ENCODE data around the gene PI4KA.
A peak's percentile ranks its signal among the peaks of the same experiment; 100 is the strongest.

The PI4KA gene

GRCh38 chr22:20787223-20787622 is 71.4 kb downstream of the PI4KA start:
- H3K4me3 ChIP-seq (replicated peaks; ENCODE audit: low read depth, low read length) = no peak overlapping the region
- TF ChIP-seq, protein P1, sequence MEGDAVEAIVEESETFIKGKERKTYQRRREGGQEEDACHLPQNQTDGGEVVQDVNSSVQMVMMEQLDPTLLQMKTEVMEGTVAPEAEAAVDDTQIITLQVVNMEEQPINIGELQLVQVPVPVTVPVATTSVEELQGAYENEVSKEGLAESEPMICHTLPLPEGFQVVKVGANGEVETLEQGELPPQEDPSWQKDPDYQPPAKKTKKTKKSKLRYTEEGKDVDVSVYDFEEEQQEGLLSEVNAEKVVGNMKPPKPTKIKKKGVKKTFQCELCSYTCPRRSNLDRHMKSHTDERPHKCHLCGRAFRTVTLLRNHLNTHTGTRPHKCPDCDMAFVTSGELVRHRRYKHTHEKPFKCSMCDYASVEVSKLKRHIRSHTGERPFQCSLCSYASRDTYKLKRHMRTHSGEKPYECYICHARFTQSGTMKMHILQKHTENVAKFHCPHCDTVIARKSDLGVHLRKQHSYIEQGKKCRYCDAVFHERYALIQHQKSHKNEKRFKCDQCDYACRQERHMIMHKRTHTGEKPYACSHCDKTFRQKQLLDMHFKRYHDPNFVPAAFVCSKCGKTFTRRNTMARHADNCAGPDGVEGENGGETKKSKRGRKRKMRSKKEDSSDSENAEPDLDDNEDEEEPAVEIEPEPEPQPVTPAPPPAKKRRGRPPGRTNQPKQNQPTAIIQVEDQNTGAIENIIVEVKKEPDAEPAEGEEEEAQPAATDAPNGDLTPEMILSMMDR (IDR thresholded peaks at IDR 0.05; ENCODE audit: low read length, missing control alignments) = no peak
- no peak for DNase-seq (ENCODE audit: low read depth)

DNA sequence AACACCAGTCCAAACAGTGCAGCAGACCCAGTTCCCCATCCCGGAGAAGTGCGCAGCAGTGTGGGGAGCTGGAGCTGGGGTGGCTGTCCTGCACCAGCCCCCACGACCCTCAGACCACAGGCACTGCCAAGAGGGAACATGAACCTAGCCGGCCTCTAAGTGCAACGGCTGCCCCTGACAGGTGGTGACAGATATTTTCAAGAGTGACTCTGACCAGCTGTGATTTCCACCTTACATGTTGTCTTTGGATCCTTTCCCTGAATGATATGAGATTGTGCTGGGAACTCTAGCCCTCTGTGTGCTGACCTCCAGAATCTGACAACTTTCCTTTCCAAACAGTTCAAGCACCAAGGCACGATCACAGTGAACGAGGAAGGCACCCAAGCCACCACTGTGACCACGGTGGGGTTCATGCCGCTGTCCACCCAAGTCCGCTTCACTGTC is 72.1 kb downstream of the PI4KA start:
- TF ChIP-seq, protein P1 (IDR thresholded peaks at IDR 0.05; ENCODE audit: low read length, missing control alignments) = no peak
- H3K4me3 ChIP-seq (replicated peaks; ENCODE audit: low read depth, low read length) = no peak overlapping the region
- DNase-seq (ENCODE audit: low read depth) = no peak

DNA sequence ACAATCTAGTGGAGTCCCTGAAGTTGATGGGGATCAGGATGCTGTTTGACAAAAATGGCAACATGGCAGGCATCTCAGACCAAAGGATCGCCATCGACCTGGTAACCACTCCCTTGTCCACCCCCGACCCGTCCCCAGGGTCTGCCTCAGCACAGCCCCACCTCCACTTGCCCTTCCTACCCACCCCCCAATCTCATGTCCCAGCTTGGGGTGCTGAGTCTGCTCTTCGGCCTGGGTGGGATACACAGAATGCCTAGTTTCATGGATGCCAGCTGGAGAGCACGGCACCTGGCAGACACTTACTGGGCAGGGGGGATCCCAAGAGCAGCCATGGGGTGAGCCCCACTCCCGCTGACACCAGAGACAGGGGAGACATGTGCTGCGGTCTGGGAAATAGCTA is 72.6 kb downstream of the PI4KA start:
- H3K4me3 ChIP-seq (replicated peaks; ENCODE audit: low read depth, low read length) = no peak overlapping the region
- TF ChIP-seq, protein P1 (IDR thresholded peaks at IDR 0.05; ENCODE audit: low read length, missing control alignments) = no peak
- no peak for DNase-seq (ENCODE audit: low read depth)

DNA sequence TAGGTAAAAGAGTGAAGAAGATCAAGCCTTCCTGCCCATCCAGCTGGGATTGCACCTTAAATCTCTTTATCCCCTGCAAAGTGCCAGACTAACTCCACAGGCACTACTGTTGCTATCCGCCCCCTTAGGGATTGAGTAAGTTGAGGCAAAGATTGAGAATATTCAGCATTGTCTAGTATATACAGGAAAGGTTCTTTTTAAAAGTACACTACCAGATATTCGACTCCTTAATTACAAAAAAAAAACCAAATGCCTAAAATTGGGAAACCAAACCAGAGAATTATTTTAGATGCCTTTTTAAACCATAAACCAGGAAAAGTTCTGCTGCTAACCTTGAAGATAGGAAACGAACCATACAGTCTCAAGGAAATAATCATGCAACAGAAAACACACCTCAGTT is 73.2 kb downstream of the PI4KA start:
- no peak for DNase-seq (ENCODE audit: low read depth)
- no peak overlapping the region for H3K4me3 ChIP-seq (replicated peaks; ENCODE audit: low read depth, low read length)
- TF ChIP-seq, protein P1 (IDR thresholded peaks at IDR 0.05; ENCODE audit: low read length, missing control alignments) = no peak

GRCh38 chr22:20783844-20784723 is 74.5 kb downstream of the PI4KA start:
- peak; percentile 76 for DNase-seq (ENCODE audit: low read depth)
- H3K4me3 ChIP-seq (replicated peaks; ENCODE audit: low read depth, low read length) = no peak overlapping the region
- TF ChIP-seq, protein P1 (IDR thresholded peaks at IDR 0.05; ENCODE audit: low read length, missing control alignments) = peak; percentile 80

DNA sequence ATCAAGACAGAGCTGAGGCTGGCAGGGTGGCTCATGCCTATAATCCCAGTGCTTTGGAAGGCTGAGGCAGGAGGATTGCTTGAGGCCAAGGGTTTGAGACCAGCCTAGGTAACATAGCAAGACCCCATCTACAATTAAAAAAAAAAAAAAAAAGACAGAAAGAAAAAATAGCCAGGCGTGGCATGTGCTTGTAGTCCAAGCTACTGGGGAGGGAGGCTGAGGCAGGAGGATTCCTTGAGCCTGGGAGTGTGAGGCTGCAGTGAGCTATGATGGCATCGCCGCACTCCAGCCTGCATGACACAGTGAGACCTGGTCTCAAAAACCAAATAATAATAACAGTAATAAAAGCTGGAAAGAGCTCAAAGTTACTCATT is 75.3 kb downstream of the PI4KA start:
- no peak for DNase-seq (ENCODE audit: low read depth)
- H3K4me3 ChIP-seq (replicated peaks; ENCODE audit: low read depth, low read length) = no peak overlapping the region
- TF ChIP-seq, protein P1 (IDR thresholded peaks at IDR 0.05; ENCODE audit: low read length, missing control alignments) = no peak

Measured in fibroblast of pulmonary artery (primary cell).